Endometrium (tissue), 2 donors: ENCODE data around the gene DBP.
"Not testable (repeated sequence)": the region's sequence is repeated elsewhere in the genome, so short reads cannot be mapped to it uniquely, and the experiment has no call there.

Experiments used
- FAIRE-seq: peaks from 2 replicates; lab custom pipeline; 2012; peaks lifted over from hg19 to GRCh38; lab: Jason Lieb, UNC
- donor health status: control.
- donor health status: control.

The DBP gene

GRCh38 chr19:48636859-48637448 is at the start of gene DBP:
TSS of gene DBP (minus strand) at chr19:48637379. CDS start at chr19:48636994, 385 bp downstream.
- no peak for FAIRE-seq

- FAIRE-seq: not testable (repeated sequence)
Observed at GRCh38 chr19:48686637-48687036, 49.5 kb upstream of the DBP start.

GRCh38 chr19:48686088-48686487 is 48.9 kb upstream of the DBP start:
- no peak for FAIRE-seq

GRCh38 chr19:48685583-48685982 is 48.4 kb upstream of the DBP start:
- FAIRE-seq: no peak

GRCh38 chr19:48683349-48683748 is 46.2 kb upstream of the DBP start:
- FAIRE-seq: no peak

- no peak for FAIRE-seq
Observed at GRCh38 chr19:48681127-48681470, 43.9 kb upstream of the DBP start.

- FAIRE-seq: no peak
Observed at GRCh38 chr19:48680436-48681126, 43.4 kb upstream of the DBP start.

GRCh38 chr19:48680006-48680405 is 42.8 kb upstream of the DBP start:
- not testable (repeated sequence) for FAIRE-seq

- no peak for FAIRE-seq
Observed at GRCh38 chr19:48678201-48678600, 41.0 kb upstream of the DBP start.

GRCh38 chr19:48676887-48677286 is 39.7 kb upstream of the DBP start:
- no peak for FAIRE-seq

GRCh38 chr19:48676487-48676886 is 39.3 kb upstream of the DBP start:
- FAIRE-seq: no peak

GRCh38 chr19:48674921-48675824 is 38.0 kb upstream of the DBP start:
- FAIRE-seq: peak; percentile 18

GRCh38 chr19:48674216-48674809 is 37.1 kb upstream of the DBP start:
- FAIRE-seq: no peak

- FAIRE-seq: no peak
Observed at GRCh38 chr19:48673436-48674100, 36.4 kb upstream of the DBP start.

- FAIRE-seq: no peak
Observed at GRCh38 chr19:48672994-48673393, 35.8 kb upstream of the DBP start, which contains the start of gene NTN5. TSS of gene NTN5 (minus strand) at chr19:48673017. CDS start at chr19:48670986, 2,031 bp downstream.

GRCh38 chr19:48671446-48671995 is 34.3 kb upstream of the DBP start:
- no peak for FAIRE-seq

GRCh38 chr19:48670699-48671445 is 33.7 kb upstream of the DBP start:
- no peak for FAIRE-seq

- no peak for FAIRE-seq
Observed at GRCh38 chr19:48669903-48670668, 32.9 kb upstream of the DBP start.

- no peak for FAIRE-seq
Observed at GRCh38 chr19:48668761-48669160, 31.6 kb upstream of the DBP start.

GRCh38 chr19:48668332-48668731 is 31.2 kb upstream of the DBP start:
- no peak for FAIRE-seq
